IMR-90 (cell line): Measurements from ENCODE around the gene CYP26B1. TPM values are rescaled to one million over a fixed set of nuclear protein-coding genes. Genes with fewer than 3 reads are reported as not detected.

Source experiments
- ATAC-seq: fragments of 200-7000 bp; cut with Tn5 transposase; 2 replicates; pipeline ENCODE4 v1.9.1; 2020; ENCODE audit warnings: low read depth, mild to moderate bottlenecking, moderate library complexity
- BruUV-seq: library from RNA; stranded (reverse); fragments of 400-500 nt; replicated peaks from 2 replicates; lab custom pipeline; 2021; lab: Mats Ljungman, UMichigan
- CTCF ChIA-PET: fragments of 300-600 bp; formaldehyde crosslinking; extraction: SDS; loops from one replicate; lab custom pipeline; 2021; ENCODE audit warnings: antibody characterized with exemption; lab: Yijun Ruan, JAX
- POLR2A ChIA-PET: fragments of 300-600 bp; sonication (Branson Sonifier 250); formaldehyde crosslinking; loops from one replicate; lab custom pipeline; 2022; ENCODE audit warnings: antibody characterized with exemption; ENCODE audit not compliant: unreplicated experiment; lab: Charles Lee
- DNase-seq: peaks from one replicate; pipeline ENCODE4 v3.0.0; 2013
- H2AFZ ChIP-seq: replicated peaks from 2 replicates; pipeline ENCODE3; 2013; ENCODE audit warnings: low read length, mild to moderate bottlenecking; ENCODE audit not compliant: poor library complexity
- H2AK5ac ChIP-seq: 2 replicates; pipeline ENCODE4 v1.6.1; 2013; ENCODE audit warnings: low read depth, low read length, inconsistent platforms
- H2AK9ac ChIP-seq: replicated peaks from 2 replicates; pipeline ENCODE3; 2013; ENCODE audit warnings: mild to moderate bottlenecking, low read depth, low read length, moderate library complexity; ENCODE audit not compliant: poor library complexity
- H2BK120ac ChIP-seq: 2 replicates; pipeline ENCODE4 v1.6.1; 2013; ENCODE audit warnings: low read depth, low read length, inconsistent platforms
- H2BK15ac ChIP-seq: 3 replicates; pipeline ENCODE4 v1.6.1; 2013; ENCODE audit warnings: low read depth, low read length, inconsistent platforms
- H2BK20ac ChIP-seq: 2 replicates; pipeline ENCODE4 v1.6.1; 2013; ENCODE audit warnings: low read depth, mild to moderate bottlenecking, inconsistent platforms, low read length, moderate library complexity
- H2BK5ac ChIP-seq: 2 replicates; pipeline ENCODE4 v1.6.1; 2013; ENCODE audit warnings: mild to moderate bottlenecking, low read depth, low read length, inconsistent platforms; ENCODE audit not compliant: poor library complexity, severe bottlenecking
- H3K14ac ChIP-seq: replicated peaks from 2 replicates; pipeline ENCODE4 v1.6.1; 2013; ENCODE audit warnings: low read depth, low read length, inconsistent platforms
- H3K18ac ChIP-seq: 2 replicates; pipeline ENCODE4 v1.6.1; 2013; ENCODE audit warnings: low read depth, low read length, control low read depth
- H3K23ac ChIP-seq: 2 replicates; pipeline ENCODE4 v1.6.1; 2013; ENCODE audit warnings: low read depth, low read length, inconsistent platforms
- H3K27ac ChIP-seq: 2 replicates; pipeline ENCODE4 v1.5.1; 2013; ENCODE audit warnings: mild to moderate bottlenecking, control low read depth, low read length; ENCODE audit not compliant: insufficient read depth
- H3K27me3 ChIP-seq: 2 replicates; pipeline ENCODE4 v1.6.1; 2013; ENCODE audit warnings: low read length; ENCODE audit not compliant: control insufficient read depth, insufficient read depth
- H3K36me3 ChIP-seq: 2 replicates; pipeline ENCODE4 v1.6.1; 2013; ENCODE audit warnings: low read length, mixed read lengths; ENCODE audit not compliant: control insufficient read depth, insufficient read depth
- H3K4ac ChIP-seq: 2 replicates; pipeline ENCODE4 v1.6.1; 2013; ENCODE audit warnings: low read depth, low read length, inconsistent platforms
- H3K4me1 ChIP-seq: 2 replicates; pipeline ENCODE4 v1.6.1; 2013; ENCODE audit warnings: low read length, mixed read lengths; ENCODE audit not compliant: control insufficient read depth, insufficient read depth
- H3K4me2 ChIP-seq: 2 replicates; pipeline ENCODE4 v1.6.1; 2013; ENCODE audit warnings: low read depth, mild to moderate bottlenecking, control low read depth, low read length, moderate library complexity
- H3K4me3 ChIP-seq: 2 replicates; pipeline ENCODE4 v1.5.1; 2013; ENCODE audit warnings: low read depth, mild to moderate bottlenecking, control low read depth, low read length, moderate library complexity; ENCODE audit not compliant: insufficient read depth
- H3K56ac ChIP-seq: 2 replicates; pipeline ENCODE4 v1.6.1; 2013; ENCODE audit warnings: low read length, inconsistent platforms; ENCODE audit not compliant: insufficient read depth; ENCODE audit errors: extremely low read depth
- H3K79me1 ChIP-seq, 2 experiments: 2 replicates each; pipeline ENCODE4 v1.6.1; 2013; ENCODE audit warnings: low read length in 2 of 2, inconsistent platforms in 1 of 2, low read depth in 1 of 2
- H3K9ac ChIP-seq: 2 replicates; pipeline ENCODE4 v1.6.1; 2013; ENCODE audit warnings: low read depth, low read length, control low read depth
- H3K9me1 ChIP-seq: 2 replicates; pipeline ENCODE4 v1.6.1; 2013; ENCODE audit warnings: low read length, inconsistent platforms; ENCODE audit not compliant: insufficient read depth
- H3K9me3 ChIP-seq: 2 replicates; pipeline ENCODE4 v1.6.1; 2013; ENCODE audit warnings: low read length; ENCODE audit not compliant: control insufficient read depth, insufficient read depth
- H4K20me1 ChIP-seq: 2 replicates; pipeline ENCODE4 v1.6.1; 2013; ENCODE audit warnings: low read length, inconsistent platforms; ENCODE audit not compliant: insufficient read depth
- H4K5ac ChIP-seq: 2 replicates; pipeline ENCODE4 v1.6.1; 2013; ENCODE audit warnings: mild to moderate bottlenecking, low read depth, low read length, control low read depth
- H4K8ac ChIP-seq, 2 experiments: 2 replicates each; pipeline ENCODE4 v1.6.1; 2013; ENCODE audit warnings: low read depth in 2 of 2, low read length in 2 of 2, control low read depth in 1 of 2, inconsistent platforms in 1 of 2
- H4K91ac ChIP-seq: 2 replicates; pipeline ENCODE4 v1.6.1; 2013; ENCODE audit warnings: low read depth, low read length, inconsistent platforms; ENCODE audit not compliant: insufficient read depth
- CEBPB ChIP-seq: IDR thresholded peaks from 2 replicates; pipeline ENCODE4 v1.6.1; 2012; ENCODE audit warnings: low read depth, low read length, improper control_type of control experiment
- CHD1 ChIP-seq: IDR thresholded peaks from 2 replicates; pipeline ENCODE4 v1.6.1; 2012; ENCODE audit warnings: low read depth, low read length, improper control_type of control experiment
- FOS ChIP-seq: fragments of 150-350 bp; IDR thresholded peaks from 2 replicates; pipeline ENCODE4 v1.6.1; 2016; ENCODE audit warnings: low read depth, low read length
- MAFK ChIP-seq: IDR thresholded peaks from 2 replicates; pipeline ENCODE4 v1.6.1; 2012; ENCODE audit warnings: low read depth, low read length, improper control_type of control experiment
- MAZ ChIP-seq: IDR thresholded peaks from 2 replicates; pipeline ENCODE4 v1.6.1; 2012; ENCODE audit warnings: low read depth, mild to moderate bottlenecking, low read length, improper control_type of control experiment, moderate library complexity, borderline replicate concordance
- MXI1 ChIP-seq: IDR thresholded peaks from 2 replicates; pipeline ENCODE4 v1.6.1; 2012; ENCODE audit warnings: low read depth, mild to moderate bottlenecking, low read length, moderate library complexity, borderline replicate concordance
- RAD21 ChIP-seq: IDR thresholded peaks from 2 replicates; pipeline ENCODE4 v1.6.1; 2012; ENCODE audit warnings: low read length, improper control_type of control experiment
- RFX5 ChIP-seq: IDR thresholded peaks from 2 replicates; pipeline ENCODE4 v1.8.0; 2012; ENCODE audit warnings: low read depth, mild to moderate bottlenecking, low read length, moderate library complexity
- WGBS, 2 experiments: methylation state at CpG; one replicate each; pipeline versions ENCODE4 v1.1.5 to v1.1.7; 2013; ENCODE audit warnings: missing lambda C conversion rate in 2 of 2; ENCODE audit not compliant: insufficient read length in 1 of 2; ENCODE audit errors: extremely low coverage in 2 of 2; 5-methylcytosine and 5-hydroxymethylcytosine counted together
- dilution Hi-C: fragments of 300-500 bp; cut with HindIII; formaldehyde crosslinking; loops from one replicate; pipeline ENCODE4 v1.14.3; 2018; ENCODE audit warnings: low sequenced_read_pairs; ENCODE audit not compliant: unreplicated experiment
- in situ Hi-C: fragments of 300-500 bp; cut with MboI; formaldehyde crosslinking; loops from 3 replicates; pipeline ENCODE4 v1.14.3; 2019; ENCODE audit warnings: low sequenced_read_pairs, inconsistent platforms, mixed read lengths
- intact Hi-C: fragments of 100-400 bp; cut with micrococcal nuclease; formaldehyde crosslinking; loops from 2 replicates; pipeline ENCODE4 v1.10.0; 2022
- polyA plus RNA-seq, 3 experiments: library from polyadenylated mRNA; depleted of rRNA; stranded (reverse); fragments of >200 nt; gene quantifications; 2 replicates each; pipeline ENCODE4 v1.2.3, GENCODE V29; 2012; ENCODE audit warnings: low replicate concordance in 1 of 3
- total RNA-seq: library from RNA; depleted of rRNA; stranded (reverse); fragments of >200 nt; gene quantifications from 2 replicates; pipeline ENCODE4 v1.2.3, GENCODE V29; 2012

Gene CYP26B1
- total and polyA plus RNA-seq, 2 of the 4 experiments (the other 2 are of a cell fraction) = 0.02 TPM; not detected in 1

- Histone ChIP-seq H4K91ac (no peak overlapping the region), H3K4me2 (no peak overlapping the region), H3K4me1 (peaks cover 17% of the 10 kb centered on the region; the same call in 1 of the 2 replicates), H3K4me3 (no peak overlapping the region), H2AK5ac (no peak overlapping the region), H2BK5ac (no peak overlapping the region), H3K9me1 (no peaks in the 10 kb centered on the region), H3K4ac (no peak overlapping the region), H2BK120ac (no peak overlapping the region), H3K36me3 (no peaks in the 10 kb centered on the region), H3K23ac (no peak overlapping the region; the same call in 1 of the 2 replicates), H4K5ac (no peak overlapping the region), H3K27ac (no peak overlapping the region), H3K9ac (no peak overlapping the region), H3K56ac (no peak overlapping the region), H3K9me3 (peaks cover 9% of the 10 kb centered on the region), H2AK9ac (no peak overlapping the region), H4K8ac (no peak overlapping the region), H2BK20ac (no peak overlapping the region), H2BK15ac (no peak overlapping the region), H3K14ac (no peak overlapping the region), H3K18ac (no peak overlapping the region), H4K20me1 (peaks cover 5% of the 10 kb centered on the region; the same call in 1 of the 2 replicates), H3K79me1 (no peaks in the 10 kb centered on the region), H3K27me3 (peaks cover 90% of the 10 kb centered on the region), H2AFZ (peak overlapping the region; percentile 40)
- intact Hi-C loops = no loop called here
- BruUV-seq = no TSS peak
- DNase-seq = no peak
- POLR2A ChIA-PET = no interaction called here
- WGBS, 2 experiments = 2% methylated on average over 21 of the region's 58 CpGs; no CpG with 5 or more reads in 1 of the 2 experiments
- no peak for ATAC-seq
- in situ Hi-C loops = no loop called here
- CTCF ChIA-PET = no interaction called here
- no peak for TF ChIP-seq MXI1
- no peak for TF ChIP-seq RFX5
- TF ChIP-seq RAD21 = no peak
- no peak for TF ChIP-seq MAFK
- TF ChIP-seq CEBPB = no peak
- no peak for TF ChIP-seq CHD1
- TF ChIP-seq MAZ = no peak
- no peak for TF ChIP-seq FOS
- dilution Hi-C loops = no loop called here
Observed at GRCh38 chr2:72146347-72147302, 1.0 kb downstream of the CYP26B1 start.
